HG03045 (cell line): ENCODE measurements around the gene DERA.
"Not testable (repeated sequence)": the region's sequence is repeated elsewhere in the genome, so short reads cannot be mapped to it uniquely, and the experiment has no call there.

ENCODE experiments used
- ATAC-seq: cut with Tn5 transposase; IDR thresholded peaks from one replicate; pipeline ENCODE4 v1.9.1; 2021; ENCODE audit warnings: mild to moderate bottlenecking, moderate library complexity; ENCODE audit not compliant: unreplicated experiment

The DERA gene

DNA sequence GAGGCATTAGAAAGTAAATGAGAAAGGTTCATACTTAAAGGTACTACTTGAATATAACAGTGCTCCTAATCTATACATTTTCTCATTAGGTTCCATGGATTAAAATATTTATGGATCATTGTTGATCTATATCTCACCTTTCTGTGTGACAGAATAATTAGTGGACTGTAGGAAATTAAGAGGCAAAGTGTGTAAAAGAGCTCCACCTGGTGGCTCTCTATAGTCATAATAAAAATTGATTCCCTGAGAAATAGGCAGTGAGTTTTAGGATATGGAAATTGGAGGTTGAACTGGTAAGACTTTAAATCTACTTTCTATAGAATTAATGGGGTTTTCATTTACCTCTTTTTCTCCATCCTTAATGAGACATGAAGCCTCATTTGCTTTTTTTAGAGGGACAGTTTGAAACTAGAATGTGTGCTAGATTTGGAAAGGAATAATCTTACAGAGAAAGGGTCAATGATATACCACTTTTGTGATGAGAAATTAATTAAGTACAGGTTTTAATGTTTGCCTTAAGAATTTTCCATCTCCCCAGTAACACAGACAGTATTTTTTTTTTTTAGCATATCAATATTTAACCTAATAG is 11.8 kb upstream of the DERA start:
- ATAC-seq: no peak

- no peak for ATAC-seq
Measured at GRCh38 chr12:15904378-15904920, 6.7 kb upstream of the DERA start.

DNA sequence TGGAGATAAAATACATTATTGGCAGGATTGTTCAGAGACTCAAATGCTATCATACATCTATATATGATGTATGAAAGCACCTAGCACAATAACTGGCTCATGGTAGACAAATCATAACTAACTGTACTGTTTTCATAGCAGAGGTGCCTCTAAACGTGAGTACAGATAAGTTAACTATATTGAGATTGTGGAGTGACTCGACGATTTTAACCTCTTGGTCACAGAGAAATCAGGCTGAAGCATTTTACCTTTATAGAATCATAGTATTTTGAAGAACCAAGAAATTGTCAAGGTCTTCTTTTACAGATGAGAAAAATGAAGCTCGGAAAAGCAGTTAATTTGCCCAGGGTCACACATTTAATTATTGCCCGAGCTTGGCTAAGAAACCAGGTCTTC is 666 bp upstream of the DERA start:
- ATAC-seq: no peak

DNA sequence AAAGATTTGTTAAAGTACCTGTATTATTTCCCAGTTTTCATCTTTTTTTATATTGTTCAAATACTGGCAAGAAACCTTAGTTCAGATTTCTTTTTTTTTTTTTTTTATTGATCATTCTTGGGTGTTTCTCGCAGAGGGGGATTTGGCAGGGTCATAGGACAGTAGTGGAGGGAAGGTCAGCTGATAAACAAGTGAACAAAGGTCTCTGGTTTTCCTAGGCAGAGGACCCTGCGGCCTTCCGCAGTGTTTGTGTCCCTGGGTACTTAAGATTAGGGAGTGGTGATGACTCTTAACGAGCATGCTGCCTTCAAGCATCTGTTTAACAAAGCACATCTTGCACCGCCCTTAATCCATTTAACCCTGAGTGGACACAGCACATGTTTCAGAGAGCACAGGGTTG is 799 bp downstream of the DERA start:
- ATAC-seq: not testable (repeated sequence)

DNA sequence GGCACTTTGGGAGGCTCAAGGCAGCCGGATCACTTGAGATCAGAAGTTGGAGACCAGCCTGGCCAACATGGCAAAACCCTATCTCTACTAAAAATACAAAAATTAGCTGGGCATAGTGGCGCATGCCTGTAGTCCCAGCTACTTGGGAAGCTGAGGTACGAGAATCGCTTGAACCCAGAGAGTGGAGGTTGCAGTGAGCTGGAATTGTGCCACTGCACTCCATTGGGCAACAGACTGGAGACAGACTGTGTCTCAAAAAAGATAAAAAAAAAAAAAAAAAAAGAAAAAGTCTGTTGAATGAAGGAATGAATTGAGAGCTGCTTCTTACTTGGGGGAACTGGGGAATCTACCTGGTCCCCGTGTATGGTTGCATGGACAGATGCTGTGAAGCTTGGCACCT is 3.0 kb downstream of the DERA start:
- ATAC-seq: not testable (repeated sequence)

GRCh38 chr12:15918066-15918465 is 6.9 kb downstream of the DERA start:
- no peak for ATAC-seq

DNA sequence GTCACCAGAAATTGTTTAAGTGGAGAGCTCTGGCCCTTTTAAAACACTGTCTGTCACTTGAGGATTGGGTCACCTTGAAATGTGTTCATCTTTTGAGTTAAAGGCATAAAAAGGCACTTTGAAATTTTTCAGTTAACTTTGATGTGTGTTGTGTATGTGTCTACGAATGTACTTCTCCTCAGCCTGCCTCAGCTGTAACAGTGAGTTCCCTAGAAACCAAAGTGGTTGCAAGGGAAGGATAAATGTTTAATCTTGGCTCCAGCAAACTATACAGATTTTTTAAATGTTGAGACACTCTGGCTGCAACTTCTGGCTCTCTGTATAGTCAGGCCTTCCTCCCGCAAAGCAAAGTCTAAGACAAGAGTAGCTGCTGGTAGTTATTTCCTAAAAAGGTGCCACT is 8.3 kb downstream of the DERA start:
- ATAC-seq: no peak

DNA sequence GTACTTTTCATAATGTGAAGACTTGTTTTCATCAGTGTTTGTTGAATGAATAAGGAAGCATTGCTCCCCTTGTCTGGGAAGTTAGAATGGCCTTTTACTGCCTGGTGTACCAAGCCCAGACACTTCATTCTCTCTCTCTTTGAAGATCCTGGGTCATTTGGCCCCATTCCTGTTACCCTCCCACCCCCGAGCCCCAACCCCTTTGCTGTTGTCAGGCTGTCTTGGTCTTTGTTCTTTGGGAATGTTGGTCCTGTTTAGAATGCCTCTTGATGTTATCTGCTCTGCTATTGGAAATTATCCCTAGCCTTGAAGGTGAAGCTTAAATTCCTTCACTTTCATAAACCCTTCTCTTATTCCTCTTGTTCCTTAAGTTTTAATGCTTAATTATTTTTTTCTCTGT is 13.8 kb downstream of the DERA start:
- ATAC-seq: no peak

DNA sequence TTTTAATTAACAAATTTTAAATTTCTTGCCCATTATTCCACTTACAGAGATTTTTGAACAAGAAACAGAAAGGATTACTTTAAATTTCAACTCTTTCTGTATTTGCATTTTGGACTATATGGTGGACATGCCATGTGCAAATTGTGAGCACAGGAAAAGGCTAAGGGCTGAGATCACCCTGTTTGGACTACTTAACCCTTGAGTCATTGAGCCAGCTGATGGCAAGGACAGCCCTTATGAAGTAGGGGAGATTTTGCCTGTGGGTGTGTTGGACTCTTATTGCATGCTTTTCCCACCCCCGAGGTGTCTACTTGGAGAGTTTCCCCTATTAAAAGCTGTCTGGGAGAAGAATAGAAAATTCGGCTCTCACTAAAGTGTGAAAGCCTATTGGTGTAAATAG is 17.2 kb downstream of the DERA start:
- ATAC-seq: no peak

GRCh38 chr12:15928870-15929571 is 17.9 kb downstream of the DERA start:
- ATAC-seq: no peak

DNA sequence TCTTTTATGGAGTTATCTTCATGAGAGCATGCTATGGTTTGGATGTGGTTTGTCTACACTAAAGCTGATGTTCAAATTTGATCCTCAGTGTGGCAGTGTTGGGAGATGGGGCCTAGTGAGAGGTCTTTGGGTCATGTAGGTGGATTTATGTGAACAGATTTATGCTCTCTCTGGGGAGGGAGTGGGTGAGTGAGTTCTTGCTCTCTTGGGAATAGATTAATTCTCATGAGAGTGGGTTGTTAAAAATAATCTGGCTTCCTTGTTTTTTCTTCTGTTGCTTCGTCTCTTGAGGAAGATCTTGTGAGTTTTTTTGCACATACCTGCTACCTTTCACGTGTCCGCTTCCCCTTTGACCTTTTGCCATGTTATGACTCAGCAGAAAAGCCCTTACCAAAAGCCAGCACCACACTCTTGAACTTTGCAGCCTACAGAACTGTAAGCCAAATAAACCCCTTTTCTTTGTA is 20.5 kb downstream of the DERA start:
- ATAC-seq: no peak

DNA sequence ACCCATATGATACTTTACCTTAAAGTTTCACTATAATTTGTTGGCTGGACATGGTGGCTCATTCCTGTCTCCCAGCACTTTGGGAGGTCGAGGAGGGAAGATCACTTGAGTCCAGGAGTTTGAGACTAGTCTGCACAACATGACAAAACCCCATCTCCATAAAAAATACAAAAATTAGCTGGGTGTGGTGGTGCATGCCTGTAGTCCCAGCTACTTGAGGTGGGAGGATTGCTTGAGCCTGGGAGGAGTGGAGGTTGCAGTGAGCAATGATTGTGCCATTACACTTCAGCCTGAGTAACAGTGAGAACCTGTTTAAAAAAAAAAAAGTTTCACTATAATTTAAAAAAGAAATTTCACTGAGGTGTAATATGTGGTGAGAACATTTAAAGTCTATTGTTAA is 21.2 kb downstream of the DERA start:
- ATAC-seq: no peak

DNA sequence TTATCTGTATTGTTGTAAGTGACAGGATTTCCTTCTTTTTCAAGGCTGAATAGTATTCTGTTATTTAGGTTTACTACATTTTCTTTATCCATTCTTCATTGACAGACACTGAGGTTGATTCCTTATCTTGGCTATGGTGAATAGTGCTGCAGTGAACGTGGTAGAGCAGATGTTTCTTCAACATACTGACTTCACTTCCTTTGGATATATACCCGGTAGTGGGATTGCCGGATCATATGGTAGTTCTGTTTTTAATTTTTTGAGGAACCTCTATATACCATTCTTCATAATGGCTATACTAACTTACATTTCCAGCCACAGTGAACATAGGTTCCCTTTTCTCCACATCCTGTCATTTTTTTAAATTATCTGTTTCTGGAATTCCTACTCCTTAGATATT is 21.8 kb downstream of the DERA start:
- ATAC-seq: no peak

DNA sequence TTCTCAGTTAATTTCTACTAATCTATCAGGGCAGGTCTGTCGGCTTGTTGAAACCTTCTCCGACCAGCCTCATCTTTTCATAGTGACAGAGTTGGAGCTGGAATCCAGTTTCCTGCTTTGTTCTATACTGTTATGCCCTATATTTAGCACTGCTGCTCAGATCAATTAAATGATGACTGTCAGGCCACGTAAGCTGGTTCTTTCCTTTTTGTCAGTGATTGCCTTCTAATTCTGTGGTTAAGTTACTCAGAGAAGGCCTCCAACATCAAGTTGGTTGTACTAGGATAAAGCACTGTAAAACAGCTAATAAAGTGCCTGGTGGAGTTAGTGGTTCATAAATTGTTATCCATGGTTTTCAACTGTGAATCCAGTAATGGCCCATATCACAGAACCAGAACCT is 22.6 kb downstream of the DERA start:
- ATAC-seq: no peak

GRCh38 chr12:15936751-15937150 is 25.6 kb downstream of the DERA start:
- no peak for ATAC-seq

DNA sequence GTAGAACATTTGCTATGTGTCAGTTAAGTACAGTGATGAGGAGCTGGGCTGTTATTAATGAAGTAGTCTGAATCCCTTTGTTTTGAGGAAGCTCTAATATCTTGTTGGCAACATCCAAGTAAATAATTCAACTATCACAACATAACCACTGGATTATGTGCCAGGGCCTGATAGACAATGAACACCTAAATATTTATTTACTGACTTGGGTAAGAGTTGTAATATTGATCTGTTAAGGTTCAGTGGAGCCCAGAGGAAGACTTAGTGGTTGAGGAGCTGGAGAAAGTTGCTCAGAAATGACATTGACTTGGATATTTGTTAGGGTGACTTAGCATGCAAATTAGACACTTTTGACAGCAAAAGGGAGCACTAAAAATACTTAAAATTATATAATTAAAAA is 26.8 kb downstream of the DERA start:
- no peak for ATAC-seq

GRCh38 chr12:15939111-15939510 is 28.0 kb downstream of the DERA start:
- ATAC-seq: no peak

GRCh38 chr12:15942475-15942874 is 31.3 kb downstream of the DERA start:
- ATAC-seq: no peak

DNA sequence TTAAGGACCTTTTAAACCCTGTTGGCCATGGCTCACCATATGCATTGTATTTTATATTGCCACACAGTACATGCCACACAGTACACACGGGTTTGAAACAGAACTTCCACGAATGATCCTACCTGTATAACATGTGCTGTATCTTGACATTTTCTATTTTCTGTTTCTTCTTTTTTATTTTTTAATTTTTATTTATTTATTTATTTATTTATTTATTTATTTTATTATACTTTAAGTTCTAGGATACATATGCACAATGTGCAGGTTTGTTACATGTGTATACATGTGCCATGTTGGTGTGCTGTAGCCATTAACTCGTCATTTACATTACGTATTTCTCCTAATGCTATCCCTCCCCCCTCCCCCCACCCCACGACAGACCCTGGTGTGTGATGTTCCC is 32.4 kb downstream of the DERA start:
- ATAC-seq: not testable (repeated sequence)

DNA sequence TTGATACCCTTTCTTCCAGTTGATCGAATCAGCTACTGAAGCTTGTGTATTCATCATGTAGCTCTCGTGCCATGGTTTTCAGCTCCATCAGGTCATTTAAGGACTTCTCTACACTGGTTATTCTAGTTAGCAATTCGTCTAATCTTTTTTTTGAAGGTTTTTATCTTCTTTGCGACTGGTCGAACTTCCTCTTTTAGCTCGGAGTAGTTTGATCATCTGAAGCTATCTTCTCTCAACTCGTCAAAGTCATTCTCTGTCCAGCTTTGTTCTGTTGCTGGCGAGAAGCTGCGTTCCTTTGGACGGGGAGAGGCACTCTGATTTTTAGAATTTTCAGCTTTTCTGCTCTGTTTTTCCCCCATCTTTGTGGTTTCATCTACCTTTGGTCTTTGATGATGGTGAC is 37.3 kb downstream of the DERA start:
- not testable (repeated sequence) for ATAC-seq

DNA sequence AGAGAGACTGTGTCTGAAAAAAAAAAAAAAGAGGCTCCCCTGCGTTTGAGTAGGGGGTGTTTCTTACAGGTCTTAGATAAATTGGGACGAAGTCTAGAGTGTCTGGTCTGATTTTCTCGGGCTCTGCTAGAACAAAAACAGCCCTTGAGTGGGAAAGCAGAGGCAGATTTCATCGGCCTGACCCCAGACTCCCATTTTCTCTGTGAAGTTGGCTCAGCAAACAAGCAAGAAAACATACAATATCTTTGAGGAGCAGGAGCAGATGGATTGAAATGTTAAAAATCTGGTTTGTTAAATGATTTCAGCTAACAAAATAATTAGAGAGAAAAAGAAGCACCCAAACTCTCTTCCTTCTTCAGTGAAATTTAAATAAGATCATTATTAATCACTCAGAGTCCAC is 44.1 kb downstream of the DERA start:
- no peak for ATAC-seq

GRCh38 chr12:15956010-15956409 is 44.9 kb downstream of the DERA start:
- no peak for ATAC-seq
